Measurements from ENCODE around the gene HERC5.

GRCh38 chr4:88456670-88457306, at the start of gene HERC5:
- TF ChIP-seq EZH2 (optimal IDR thresholded peaks at IDR 0.05; ENCODE audit: low read depth, low read length) = no peak
- no peak for TF ChIP-seq EZH2phosphoT487 (IDR thresholded peaks at IDR 0.05; ENCODE audit: low read length)
